ENCODE results near the gene GPR107.
"Not testable (repeated sequence)": the region's sequence is repeated elsewhere in the genome, so short reads cannot be mapped to it uniquely, and the experiment has no call there.

The GPR107 gene

GRCh38 chr9:130053504-130054324, at the start of gene GPR107:
GPR107 (plus strand) TSS chr9:130053906; CDS start chr9:130053933, 27 bp downstream.
- peak; percentile 50 to 59 (median 53) for DNase-seq

DNA sequence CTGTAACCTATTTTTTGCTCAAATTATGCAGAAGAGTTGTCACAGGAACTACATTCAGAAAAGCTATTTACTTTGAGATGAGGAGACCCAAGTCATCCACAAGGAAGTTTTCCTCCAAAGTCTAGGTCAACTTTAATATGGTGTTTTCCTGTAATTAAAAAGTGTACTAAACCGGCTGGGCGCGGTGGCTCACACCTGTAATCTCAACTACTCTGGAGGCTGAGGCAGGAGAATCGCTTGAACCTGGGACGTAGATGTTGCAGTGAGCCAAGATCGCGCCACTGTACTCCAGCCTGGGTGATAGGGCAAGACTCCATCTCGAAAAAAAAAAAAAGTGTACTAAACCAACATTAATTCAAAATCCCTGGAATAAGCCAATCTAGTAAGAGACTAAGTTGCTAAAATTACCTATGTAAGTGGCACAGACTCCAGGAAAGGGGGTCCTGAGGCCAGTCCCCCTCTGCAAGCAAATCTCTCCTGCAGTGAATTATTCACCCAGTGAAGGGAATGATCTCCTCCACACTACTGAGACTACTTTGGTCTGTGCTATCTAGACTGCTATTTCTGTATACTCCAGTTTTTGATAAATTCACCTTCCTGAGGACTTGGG, 49.7 kb upstream of the GPR107 start:
- DNase-seq = no peak

- DNase-seq = not testable (repeated sequence)
Observed at GRCh38 chr9:130006952-130007351, 46.8 kb upstream of the GPR107 start.

DNA sequence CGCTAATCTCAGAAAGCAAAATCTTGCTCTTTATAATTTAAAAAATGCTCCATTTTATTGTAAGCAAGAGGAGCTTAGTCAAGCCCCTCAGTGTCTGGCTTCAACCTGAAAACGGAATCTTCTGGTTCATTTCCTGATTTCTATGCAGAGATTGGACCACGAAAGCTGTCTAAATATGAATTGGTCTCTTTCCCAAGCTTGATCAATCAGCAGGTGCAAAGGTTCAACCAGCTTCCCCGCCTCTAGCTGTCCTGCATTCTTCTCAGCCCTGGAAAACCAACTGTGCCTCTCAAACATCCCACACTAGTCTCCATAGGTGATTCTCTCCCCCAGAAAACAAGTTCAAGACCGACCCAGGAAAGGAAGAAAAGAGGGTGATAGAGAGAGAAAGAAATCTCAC, 45.2 kb upstream of the GPR107 start:
- DNase-seq = no peak

DNA sequence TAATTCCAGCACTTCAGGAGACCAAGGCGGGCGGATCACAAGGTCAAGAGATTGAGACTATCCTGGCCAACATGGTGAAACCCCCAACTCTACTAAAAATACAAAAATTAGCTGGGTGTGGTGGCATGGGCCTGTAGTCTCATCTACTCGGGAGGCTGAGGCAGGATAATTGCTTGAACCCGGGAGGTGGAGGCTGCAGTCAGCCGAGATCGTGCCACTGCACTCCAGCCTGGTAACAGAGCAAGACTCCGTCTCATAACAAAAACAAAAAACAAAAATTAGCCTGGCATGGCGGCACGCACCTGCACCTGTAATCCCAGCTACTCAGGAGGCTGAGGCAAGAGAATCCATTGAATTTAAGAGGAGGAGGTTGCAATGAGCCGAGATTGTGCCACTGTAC, 44.2 kb upstream of the GPR107 start:
- not testable (repeated sequence) for DNase-seq

- DNase-seq = no peak
Observed at GRCh38 chr9:130010151-130010988, 43.3 kb upstream of the GPR107 start.

GRCh38 chr9:130013326-130013725, 40.4 kb upstream of the GPR107 start:
- DNase-seq = no peak

DNA sequence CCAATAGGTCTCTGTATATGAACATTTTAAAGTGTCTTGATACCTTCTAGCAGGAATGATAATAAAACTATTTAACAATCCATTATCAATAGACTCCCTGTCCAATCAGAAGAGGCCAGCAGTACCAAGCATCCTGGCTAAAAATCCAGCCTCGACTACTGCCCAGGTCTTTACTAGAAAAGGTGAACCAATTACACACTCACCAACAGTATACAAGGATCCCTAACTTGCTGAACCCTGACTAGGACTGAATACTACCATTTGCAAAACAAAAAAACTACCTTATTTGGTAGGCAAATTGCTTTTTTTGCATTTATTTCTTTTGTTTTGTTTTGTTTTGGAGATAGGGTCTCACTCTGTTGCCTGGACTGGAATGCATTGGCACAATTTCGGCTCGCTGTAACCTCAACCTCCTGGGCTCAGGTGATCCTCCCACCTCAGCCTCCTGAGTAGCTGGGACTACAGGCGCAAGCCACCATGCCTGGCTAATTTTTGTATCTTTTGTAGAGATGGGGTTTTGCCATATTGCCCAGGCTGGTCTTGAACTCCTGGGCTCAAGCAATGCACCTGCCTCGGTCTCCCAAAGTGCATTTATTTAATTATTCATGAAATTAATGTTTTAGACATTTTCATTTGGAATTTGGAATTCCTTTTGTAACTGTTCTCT, 38.2 kb upstream of the GPR107 start:
- no peak for DNase-seq

DNA sequence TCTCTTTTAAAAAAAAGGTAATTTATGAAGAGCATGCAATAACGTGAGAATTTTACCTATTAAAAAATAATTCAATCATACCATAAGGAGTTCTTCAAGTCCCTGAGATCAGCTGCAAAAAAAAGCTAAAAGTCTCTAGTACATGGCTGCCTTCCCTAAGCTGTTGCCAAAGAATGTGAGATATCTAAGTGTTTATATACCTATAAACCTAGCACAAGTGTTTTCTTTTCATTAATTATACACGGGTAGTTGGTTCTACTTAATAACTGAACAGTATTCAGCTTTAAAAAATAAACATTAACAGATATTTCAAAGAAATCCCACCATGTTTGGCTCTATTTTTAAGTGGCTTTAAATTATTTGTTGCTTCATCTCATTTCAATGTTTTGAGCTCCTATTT, 36.6 kb upstream of the GPR107 start:
- no peak for DNase-seq

GRCh38 chr9:130017510-130017909, 36.2 kb upstream of the GPR107 start:
- not testable (repeated sequence) for DNase-seq

GRCh38 chr9:130018265-130018664, 35.4 kb upstream of the GPR107 start:
- no peak for DNase-seq

DNA sequence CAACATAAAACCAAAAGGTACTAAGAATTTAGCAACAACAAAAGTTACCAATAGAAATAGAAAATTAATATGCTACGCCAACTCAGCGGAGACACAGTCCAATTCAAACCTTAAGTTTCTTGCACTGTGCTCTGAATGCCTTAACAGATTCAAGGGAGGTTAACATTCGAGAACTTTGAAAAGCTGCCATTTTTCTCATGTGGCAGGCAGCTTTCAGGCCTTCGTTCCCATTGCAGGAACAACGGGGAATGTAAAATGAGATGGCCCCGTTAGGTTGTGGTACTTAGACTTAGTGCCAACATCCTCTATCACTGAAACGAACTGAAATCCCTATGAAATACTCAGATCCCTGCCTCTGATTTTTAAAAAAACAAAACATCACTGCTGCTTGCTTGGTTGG, 33.1 kb upstream of the GPR107 start:
- no peak for DNase-seq

- DNase-seq = no peak
Observed at GRCh38 chr9:130021123-130021522, 32.6 kb upstream of the GPR107 start.

DNA sequence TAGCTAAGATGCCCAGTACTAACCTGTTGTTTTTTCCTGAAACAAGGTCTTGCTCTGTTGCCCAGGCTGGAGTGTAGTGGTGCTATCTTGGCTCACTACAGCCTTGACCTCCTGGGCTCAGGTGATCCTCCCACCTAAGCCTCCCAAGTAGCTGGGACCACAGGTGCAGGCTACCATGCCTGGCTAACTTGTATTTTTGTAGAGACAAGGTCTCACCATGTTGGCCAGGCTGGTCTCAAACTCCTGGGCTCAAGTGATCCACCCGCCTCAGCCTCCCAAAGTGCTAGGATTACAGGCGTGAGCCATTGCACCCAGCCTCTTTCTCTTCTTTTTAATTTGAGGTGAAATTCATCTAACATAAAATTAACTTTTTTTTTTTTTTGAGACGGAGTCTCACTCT, 31.9 kb upstream of the GPR107 start:
- not testable (repeated sequence) for DNase-seq

DNA sequence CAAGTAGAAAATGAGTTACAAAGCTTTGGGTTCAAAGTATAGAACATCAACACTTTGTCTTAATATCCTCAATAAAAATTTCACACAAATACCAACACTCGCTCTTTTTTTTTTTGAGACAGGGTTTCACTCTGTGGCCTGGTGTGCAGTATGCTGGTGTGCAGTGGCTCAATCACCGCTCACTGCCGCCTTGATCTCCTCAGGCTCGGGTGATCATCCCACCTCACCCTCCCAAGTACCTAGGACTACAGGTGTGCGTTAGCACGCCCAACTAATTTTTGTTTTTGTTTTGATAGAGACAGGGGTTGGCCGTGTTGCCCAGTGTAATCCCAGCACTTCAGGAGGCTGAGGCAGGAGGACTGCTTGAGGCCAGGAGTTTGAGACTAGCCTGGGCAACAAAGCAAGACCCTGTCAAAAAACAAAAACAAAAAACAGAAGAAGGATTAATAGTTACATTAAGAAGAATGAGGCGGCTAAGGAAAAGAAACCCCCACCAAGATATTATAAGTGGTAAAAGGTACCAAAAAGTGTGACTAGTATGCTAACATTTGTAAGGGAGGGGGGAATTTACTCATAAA, 31.1 kb upstream of the GPR107 start:
- no peak for DNase-seq

- no peak for DNase-seq
Observed at GRCh38 chr9:130023144-130023787, 30.4 kb upstream of the GPR107 start.

GRCh38 chr9:130023994-130024596, 29.6 kb upstream of the GPR107 start:
- no peak for DNase-seq

GRCh38 chr9:130024597-130024994, 29.1 kb upstream of the GPR107 start:
- no peak for DNase-seq

- no peak for DNase-seq
Observed at GRCh38 chr9:130026583-130027340, 26.9 kb upstream of the GPR107 start.

GRCh38 chr9:130027533-130028365, 26.0 kb upstream of the GPR107 start:
- DNase-seq = no peak
